LoVo (cell line): ENCODE results near the gene NCS1.

ENCODE experiments used
- DNase-seq: peaks from one replicate; pipeline ENCODE4 v3.0.0-alpha.2; 2016; ENCODE audit warnings: low spot score

NCS1 gene

DNA sequence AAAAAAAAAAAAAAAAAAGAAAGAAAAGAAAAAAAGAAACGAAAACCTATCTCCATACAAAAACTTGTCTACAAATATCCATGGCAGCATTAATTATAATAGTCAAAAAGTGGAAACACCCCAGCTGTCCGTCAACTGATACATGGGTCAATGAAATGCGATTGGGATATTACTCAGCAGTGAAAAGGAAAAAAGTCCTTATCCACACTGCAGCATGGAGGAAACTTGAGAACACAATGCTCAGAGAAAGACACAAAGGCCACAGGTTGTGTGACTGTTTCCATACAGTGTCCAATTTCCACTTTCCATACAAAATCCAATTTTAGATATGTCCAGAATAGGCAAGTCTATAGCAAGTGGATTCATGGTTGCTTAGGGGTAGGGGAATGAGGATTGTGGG, 24.3 kb upstream of the NCS1 start:
- DNase-seq = no peak

DNA sequence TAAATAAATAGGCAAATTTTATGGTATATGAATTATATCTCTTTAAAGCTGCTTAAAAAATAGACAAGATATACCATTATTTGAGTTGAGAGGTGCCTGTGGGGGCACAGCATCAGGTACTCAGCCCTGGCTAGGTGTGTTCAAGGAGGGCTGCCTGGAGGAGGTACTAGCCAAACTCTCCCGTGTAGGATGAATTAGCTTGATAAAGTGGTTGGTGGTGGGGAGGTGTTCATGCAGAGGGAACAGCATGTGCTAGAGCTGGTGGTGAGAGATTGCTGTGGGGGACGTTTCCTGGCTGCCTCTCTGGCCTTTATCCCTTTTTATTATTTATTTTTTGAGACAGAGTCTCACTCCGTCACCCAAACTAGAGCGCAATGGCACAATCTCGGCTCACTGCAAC, 23.2 kb upstream of the NCS1 start:
- no peak for DNase-seq

GRCh38 chr9:130149654-130150286, 22.4 kb upstream of the NCS1 start:
- DNase-seq = no peak

- peak; percentile 37 for DNase-seq
These were observed 21.3 kb upstream of the NCS1 start for GRCh38 chr9:130150779-130151382.

GRCh38 chr9:130154816-130155215, 17.4 kb upstream of the NCS1 start:
- no peak for DNase-seq

DNA sequence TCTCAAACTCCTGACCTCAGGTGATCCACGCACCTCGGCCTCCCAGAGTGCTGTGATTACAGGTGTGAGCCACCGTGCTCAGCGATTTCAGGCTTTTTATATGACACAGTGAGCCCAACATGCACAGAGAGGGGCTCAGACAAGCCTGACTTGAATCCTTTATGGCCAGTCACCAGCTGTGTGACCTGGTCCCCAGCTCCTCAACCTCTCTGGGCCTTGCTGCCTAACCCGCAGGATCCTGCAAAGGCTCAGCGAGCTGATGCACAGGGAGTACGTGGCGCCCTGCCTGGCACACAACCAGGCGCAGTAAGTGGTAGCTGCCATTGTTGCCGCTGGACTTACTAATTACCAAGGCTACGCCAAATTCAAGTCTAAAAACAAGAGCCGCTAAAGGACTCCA, 16.6 kb upstream of the NCS1 start:
- DNase-seq = no peak

GRCh38 chr9:130156672-130157071, 15.5 kb upstream of the NCS1 start:
- DNase-seq = no peak

DNA sequence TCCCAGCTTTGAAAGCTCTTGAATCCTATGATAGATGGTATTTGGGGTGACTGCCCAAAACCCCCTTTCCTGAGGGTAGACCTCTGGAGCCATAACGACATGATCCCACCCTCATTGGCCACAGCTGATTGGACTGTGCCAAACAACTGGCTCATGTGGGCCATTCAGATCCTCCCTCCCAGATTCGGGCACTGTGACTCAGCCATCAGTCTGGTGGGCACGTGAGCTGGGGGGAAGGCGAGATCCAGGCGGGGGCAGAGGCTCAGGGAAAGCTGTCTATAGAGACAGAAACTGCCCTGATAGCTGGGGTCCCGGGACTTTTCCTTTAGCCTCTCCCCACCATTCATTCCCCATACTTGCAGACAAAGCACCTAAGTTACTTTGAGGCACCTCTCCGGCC, 15.1 kb upstream of the NCS1 start:
- no peak for DNase-seq

DNA sequence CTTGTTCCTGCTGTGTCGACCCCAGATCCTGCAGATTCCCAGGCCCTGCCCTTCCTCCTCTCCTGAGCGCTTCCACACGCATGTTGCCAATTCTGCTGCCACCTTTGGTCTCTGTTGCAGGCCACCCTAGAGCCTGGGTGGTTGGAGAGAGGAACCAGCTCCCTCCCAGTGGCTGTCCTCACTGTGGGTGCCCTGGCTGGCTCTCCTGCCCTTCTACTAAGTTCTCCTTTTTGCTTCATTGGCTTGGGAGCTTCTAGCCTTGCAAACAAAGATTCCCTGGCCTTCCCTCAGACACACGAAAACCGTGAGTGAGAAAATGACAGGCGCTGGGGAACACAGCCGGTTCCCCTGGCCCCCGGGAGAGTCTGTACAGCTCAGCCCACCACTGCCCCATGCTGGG, 14.2 kb upstream of the NCS1 start:
- no peak for DNase-seq

- no peak for DNase-seq
These were observed 13.1 kb upstream of the NCS1 start for GRCh38 chr9:130159057-130159456.

GRCh38 chr9:130159915-130160670, 12.1 kb upstream of the NCS1 start:
- DNase-seq = no peak

GRCh38 chr9:130160862-130161470, 11.2 kb upstream of the NCS1 start:
- no peak for DNase-seq

- no peak for DNase-seq
These were observed 6.6 kb upstream of the NCS1 start for GRCh38 chr9:130165579-130165978.

GRCh38 chr9:130166399-130166798, 5.8 kb upstream of the NCS1 start:
- no peak for DNase-seq

DNA sequence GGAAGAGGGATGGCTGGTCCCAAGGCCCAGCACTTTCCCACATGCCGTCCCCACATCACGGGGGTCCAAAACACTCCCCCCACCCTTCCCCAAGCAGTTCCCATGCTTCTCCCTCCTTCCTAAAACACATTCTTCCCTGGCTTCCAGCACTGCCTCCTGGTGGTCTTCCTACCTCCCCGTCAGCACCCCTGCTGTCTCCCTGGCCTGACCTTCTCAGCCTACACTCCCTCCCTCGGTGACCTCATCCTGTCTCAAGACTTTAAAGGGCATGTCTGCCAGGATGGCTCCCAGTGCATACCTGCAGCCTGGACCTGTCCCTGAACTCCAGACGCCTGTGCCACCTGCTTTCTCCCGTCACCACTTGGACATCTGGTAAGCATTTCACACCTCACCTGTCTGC, 4.3 kb upstream of the NCS1 start:
- no peak for DNase-seq

DNA sequence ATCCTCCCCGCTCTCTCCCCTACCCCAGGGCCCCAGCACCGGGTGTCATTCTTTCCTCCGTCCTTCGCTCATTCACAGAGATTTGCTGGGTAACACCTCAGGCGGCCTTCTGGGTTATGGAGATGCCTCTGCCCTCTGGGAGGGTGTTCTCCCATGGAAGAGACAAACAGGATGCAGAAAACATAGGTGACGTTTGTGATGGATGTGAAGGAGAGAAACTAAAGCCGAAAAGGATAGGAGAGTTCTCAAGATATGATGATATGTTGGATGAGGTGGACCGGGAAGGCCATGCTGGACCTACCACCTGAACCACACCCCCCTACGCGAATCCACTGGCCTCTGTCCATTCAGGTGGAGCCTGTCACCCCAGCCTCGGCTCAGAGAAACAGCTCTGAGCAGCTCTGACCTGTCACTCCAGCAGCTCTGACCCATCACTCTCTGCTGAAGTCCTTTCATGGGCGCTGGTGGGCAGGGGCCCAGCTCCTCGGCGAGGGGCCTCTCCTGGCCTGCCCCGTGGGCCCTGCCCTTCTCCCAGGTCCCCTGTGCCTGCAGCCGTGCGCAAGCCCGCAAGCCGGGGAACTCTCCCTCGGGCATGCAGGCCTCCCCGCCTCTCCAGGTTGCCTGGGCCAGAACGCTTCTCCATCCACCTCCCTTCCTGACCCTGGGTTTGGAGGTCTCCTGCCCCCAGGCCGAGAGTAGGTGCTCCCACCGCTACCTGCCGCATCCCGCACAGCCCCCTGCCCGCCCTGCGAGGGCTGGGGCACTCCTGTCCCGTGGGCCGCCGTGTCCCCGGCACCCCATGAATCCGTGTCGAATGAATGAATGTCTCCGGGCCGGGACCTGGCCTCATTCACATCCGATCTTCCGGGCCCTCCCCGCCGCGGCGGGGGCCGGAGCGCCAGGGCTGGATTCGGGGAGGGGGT, 717 bp upstream of the NCS1 start:
- no peak for DNase-seq

DNA sequence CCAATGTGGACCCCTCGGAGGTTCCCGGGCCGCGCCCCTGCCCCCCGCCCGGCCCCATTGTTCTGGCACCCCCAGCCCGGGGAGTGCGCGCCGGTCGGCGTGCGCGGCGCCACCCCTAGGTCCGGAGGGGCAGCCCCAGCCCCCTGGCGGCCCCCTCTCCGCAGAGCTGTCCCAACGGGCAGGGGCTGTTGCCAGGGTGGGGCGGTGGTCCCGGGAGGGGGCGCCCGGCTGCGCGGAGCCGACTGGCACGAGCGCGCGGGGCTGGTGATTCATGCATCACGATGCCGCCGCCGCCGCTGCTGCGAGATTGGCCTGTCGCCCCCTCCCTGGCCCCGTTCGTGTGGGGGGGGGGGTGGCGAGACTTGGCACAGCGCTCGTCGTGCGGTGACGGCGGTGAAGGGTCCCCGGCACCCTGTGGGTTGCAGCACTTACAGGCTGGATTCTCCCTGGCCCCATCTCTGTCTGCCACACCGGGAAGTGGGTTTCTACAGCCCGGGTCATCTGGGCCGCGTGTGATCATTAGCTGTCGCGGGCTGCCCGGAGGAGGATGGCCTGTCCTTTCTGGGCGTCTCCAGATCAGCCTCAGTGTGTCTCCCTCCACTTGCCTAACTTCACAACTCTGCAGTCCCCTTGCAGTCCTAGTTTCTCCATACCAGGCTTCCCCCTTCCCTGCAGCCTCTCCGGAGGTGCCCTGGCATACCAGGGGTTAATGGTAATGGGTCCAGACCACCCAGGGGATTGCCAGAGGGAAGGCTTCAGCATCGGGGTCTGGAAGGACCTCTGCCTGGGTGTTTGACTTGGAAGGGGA, 858 bp downstream of the NCS1 start:
- DNase-seq = no peak

DNA sequence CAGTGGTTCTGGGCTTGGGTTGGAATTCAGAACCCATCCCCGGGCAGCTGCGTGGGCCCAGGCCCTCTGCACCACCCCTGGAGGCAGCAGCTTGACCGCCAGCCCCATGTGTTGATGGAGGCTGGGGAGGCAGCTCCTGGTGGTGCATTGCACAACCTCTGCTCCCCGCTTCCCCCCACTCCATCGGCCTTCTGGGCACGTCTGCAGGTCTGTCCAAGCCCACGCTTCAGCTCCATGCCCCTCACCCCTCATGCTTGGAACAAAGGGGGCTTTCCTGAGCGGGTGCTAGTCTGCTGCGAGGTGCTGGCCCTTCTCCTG, 1.4 kb downstream of the NCS1 start:
- no peak for DNase-seq

DNA sequence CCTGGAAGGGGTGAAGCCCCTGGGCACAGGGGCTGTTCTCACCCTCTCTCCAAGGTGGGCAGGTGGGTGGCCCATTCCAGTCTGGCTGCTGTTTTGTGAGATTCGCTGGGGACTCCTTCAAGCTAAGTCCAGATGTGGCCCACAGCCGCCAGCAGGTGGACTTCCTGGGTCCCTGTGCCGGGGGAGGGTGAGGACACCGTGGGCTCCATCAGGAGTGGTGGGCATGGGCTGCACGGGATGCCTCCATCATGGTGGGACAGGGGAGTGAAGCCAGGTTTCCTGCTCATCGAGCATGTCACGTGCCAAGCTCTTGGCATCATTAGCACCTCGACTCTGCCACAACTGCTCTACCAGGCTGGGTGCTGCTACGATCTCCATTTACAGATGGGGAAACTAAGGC, 1.8 kb downstream of the NCS1 start:
- DNase-seq = no peak

- no peak for DNase-seq
These were observed 2.7 kb downstream of the NCS1 start for GRCh38 chr9:130174920-130175321.

DNA sequence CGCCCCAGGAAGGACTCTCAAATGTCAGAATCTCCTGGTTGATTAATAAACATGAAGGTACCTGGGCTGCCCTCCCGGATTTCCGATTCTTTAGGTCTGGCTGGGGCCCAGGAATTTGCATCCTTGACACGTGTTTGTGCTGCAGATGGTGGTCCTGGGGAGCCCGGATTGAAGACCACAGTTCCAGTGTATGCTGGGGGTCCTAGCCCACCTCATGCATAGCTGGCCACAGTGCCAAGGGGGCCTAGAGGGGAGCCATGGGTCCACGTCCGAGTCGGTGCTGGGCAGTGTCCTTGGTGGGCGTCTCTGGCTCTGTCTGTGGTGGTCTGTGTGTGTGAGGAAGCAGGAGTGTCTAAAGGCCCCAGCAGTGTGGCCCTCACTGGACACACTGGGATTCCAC, 3.2 kb downstream of the NCS1 start:
- no peak for DNase-seq
